Fibroblast of villous mesenchyme (primary cell): ENCODE results near the gene DUXB. TPM values are rescaled to one million over a fixed set of nuclear protein-coding genes. Genes with fewer than 3 reads are reported as not detected.

Experiments used
- DNase-seq: peaks from one replicate; pipeline ENCODE4 v3.0.0-alpha.2; 2010; ENCODE audit warnings: low read depth
- H3K4me3 ChIP-seq: 2 replicates; pipeline ENCODE4 v1.5.1; 2011; ENCODE audit warnings: low read depth, mild to moderate bottlenecking, low read length
- total RNA-seq: library from RNA; depleted of rRNA; stranded (reverse); fragments of >200 nt; gene quantifications from 2 replicates; pipeline ENCODE4 v1.2.3, GENCODE V29; 2012
- TF ChIP-seq, protein P1 (sequence below): IDR thresholded peaks from 2 replicates; pipeline ENCODE4 v1.5.1; 2012; ENCODE audit warnings: low read depth, mild to moderate bottlenecking, low read length; ENCODE audit not compliant: insufficient read depth

The DUXB gene
- not detected in 2 replicates for total RNA-seq

DNA sequence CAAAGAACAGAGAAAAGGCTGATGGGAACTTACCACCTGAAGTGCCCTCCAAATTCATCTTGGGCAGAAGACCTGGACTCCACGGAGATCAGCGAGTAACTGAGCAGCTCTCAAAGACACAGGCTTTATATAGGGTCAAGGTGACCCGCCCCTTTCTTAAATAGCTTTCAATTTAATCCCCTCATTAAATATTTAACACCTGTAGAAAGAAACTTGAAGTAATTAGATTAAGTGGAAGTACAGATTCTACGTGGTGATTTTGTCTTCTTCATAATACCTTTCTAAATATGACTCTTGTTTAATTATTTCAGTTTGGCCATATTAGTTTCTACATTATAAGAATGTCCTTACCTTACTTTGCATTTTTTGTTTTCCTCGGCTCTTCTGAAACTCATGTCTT, at the start of gene DUXB:
TSS of gene DUXB (minus strand) at position 101 of the 400 bp plus-strand sequence. CDS start at position 58, 43 bp downstream.
- H3K4me3 ChIP-seq, result no peak within 1 kb of the TSS
- no peak for DNase-seq
- TF ChIP-seq, protein P1, sequence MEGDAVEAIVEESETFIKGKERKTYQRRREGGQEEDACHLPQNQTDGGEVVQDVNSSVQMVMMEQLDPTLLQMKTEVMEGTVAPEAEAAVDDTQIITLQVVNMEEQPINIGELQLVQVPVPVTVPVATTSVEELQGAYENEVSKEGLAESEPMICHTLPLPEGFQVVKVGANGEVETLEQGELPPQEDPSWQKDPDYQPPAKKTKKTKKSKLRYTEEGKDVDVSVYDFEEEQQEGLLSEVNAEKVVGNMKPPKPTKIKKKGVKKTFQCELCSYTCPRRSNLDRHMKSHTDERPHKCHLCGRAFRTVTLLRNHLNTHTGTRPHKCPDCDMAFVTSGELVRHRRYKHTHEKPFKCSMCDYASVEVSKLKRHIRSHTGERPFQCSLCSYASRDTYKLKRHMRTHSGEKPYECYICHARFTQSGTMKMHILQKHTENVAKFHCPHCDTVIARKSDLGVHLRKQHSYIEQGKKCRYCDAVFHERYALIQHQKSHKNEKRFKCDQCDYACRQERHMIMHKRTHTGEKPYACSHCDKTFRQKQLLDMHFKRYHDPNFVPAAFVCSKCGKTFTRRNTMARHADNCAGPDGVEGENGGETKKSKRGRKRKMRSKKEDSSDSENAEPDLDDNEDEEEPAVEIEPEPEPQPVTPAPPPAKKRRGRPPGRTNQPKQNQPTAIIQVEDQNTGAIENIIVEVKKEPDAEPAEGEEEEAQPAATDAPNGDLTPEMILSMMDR, result no peak

- DNase-seq, result no peak
- TF ChIP-seq, protein P1, result no peak
- no peak overlapping the region for H3K4me3 ChIP-seq
Measured at GRCh38 chr16:75750528-75750927, 49.3 kb upstream of the DUXB start.

DNA sequence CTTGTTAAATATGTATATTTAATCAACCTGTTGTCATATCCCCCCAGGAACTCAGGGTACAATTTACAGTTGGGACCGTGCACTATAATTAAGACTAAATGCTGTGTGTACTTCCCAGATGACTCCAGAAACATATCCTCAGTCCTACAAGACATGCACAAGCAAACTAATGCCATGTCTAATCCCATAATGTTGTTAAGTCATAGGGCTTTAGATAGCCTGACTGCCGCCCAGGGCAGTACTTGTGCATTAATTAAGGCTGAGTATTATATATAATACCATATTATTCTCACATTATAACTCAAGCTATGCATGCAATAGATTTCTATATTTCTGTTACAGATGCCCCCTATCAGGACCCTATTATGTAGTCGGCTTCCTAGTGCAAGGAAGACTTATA, 45.1 kb upstream of the DUXB start:
- no peak overlapping the region for H3K4me3 ChIP-seq
- TF ChIP-seq, protein P1, result no peak
- no peak for DNase-seq

DNA sequence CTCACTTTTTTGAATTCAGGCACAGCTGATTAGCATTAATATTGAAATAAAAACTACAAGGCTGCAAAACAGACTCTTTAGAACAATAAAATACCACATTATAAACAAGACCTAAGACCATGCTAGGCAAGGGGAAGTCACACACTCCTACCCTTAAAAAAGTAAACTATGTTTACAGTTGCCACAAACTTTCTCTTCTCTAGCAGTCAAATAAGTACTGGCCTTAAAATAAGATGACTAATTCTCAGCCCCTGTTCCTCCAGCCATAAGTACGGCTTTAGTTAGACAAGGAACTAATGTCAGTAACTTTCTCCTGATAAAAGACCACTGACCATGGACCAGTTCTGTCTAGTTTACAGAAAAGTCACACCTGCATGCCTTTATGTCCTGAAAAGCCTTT, 44.6 kb upstream of the DUXB start:
- no peak overlapping the region for H3K4me3 ChIP-seq
- DNase-seq, result no peak
- TF ChIP-seq, protein P1, result no peak

GRCh38 chr16:75745242-75745641, 44.0 kb upstream of the DUXB start:
- H3K4me3 ChIP-seq, result no peak overlapping the region
- DNase-seq, result no peak
- TF ChIP-seq, protein P1, result no peak

DNA sequence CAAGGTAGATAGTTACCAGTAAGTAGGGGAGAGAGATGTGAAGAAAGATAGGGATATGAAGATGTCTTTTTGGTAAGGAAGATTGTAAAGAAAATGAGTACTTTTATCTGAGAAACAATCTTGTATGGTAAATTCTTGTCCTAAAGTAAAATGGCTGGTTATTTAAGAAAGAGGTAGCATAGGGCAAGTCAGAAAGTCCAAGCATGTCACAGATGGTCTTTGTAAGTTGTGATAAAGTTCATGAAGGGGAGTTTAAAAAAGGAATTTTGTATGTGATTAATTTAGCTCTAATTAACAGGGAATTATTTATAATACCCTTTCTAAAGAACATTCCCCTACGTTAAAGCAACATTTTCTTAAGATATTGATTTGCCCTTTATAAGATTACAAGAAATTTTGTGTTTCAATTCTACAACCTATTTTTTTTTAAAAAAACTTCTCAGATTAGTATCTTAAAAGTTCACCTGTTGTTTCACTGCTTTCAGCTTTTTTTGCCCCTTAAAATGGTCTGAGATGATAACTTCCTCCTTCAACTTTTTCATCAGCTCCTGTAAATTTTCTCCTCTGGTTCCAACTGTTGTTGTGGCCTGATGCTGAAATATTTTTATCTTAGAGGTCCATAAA, 41.3 kb upstream of the DUXB start:
- TF ChIP-seq, protein P1, result no peak
- no peak overlapping the region for H3K4me3 ChIP-seq
- no peak for DNase-seq
